ENCODE measurements around the gene RAD51. TPM values are rescaled to one million over a fixed set of nuclear protein-coding genes. Genes with fewer than 3 reads are reported as not detected.

Gene RAD51
- total and polyA plus RNA-seq, 2 donors (not counting 3 experiments of a cell fraction or from before 2014, with no cell fraction given): 11.1 to 30.9 TPM

DNA sequence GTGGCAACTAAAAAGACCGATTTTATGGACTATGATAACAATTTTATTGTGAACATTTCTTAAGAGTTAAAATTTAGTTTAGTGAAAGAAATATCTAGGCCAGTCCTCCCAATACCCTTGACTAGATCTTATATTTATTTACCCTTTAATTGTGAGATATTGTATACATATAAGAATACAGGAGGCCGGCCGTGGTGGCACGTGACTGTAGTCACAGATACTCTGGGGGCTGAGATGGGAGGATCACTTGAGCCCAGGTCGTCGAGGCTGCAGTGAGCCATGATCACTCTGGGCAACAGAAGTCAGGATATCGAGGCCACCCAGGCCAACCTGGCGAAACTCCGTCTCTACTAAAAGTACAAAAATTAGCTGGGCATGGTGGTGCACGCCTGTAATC lies 60.8 kb downstream of the RAD51 start:
- no TSS peak for BruUV-seq (replicated peaks)
- Histone ChIP-seq H3K36me3 (ENCODE audit: control insufficient read depth in 2 of 2, extremely low read depth in 1 of 2, insufficient read depth in 2 of 2, low read length in 2 of 2) (peaks cover 0 to 4% of the 10 kb centered on the region in 2 experiments), H3K9me3 (replicated peaks; ENCODE audit: control insufficient read depth, insufficient read depth, low read length) (no peaks in the 10 kb centered on the region), H3K9ac (replicated peaks; ENCODE audit: extremely low read depth, insufficient read depth, low read length) (peak overlapping the region; percentile 85), H2AFZ (ENCODE audit: low read depth, low read length) (no peak overlapping the region), H3K9me1 (replicated peaks; ENCODE audit: control insufficient read depth, extremely low read depth, insufficient read depth, low read length) (no peaks in the 10 kb centered on the region), H3K4me1 (ENCODE audit: control insufficient read depth, extremely low read depth, insufficient read depth, low read length) (peaks cover 8% of the 10 kb centered on the region), H3K4me3 (replicated peaks in 1 of 3; ENCODE audit: insufficient read depth in 1 of 3, low read depth in 1 of 3, low read length in 3 of 3) (peak overlapping the region; percentile 13 to 71 (median 59)), H3K79me2 (ENCODE audit: control insufficient read depth, insufficient read depth, low read length) (peaks cover 19% of the 10 kb centered on the region), H3K27me3 (ENCODE audit: control insufficient read depth in 2 of 2, insufficient read depth in 2 of 2, low read length in 2 of 2) (no peaks in the 10 kb centered on the region), H3K4me2 (ENCODE audit: insufficient read depth, low read length) (peak overlapping the region; percentile 71), H3K27ac (ENCODE audit: insufficient read depth, low read depth, low read length) (peak overlapping the region; percentile 71), H4K20me1 (replicated peaks; ENCODE audit: control insufficient read depth, extremely low read depth, insufficient read depth, low read length) (no peaks in the 10 kb centered on the region)
- dilution Hi-C loops (cut with MboI; ENCODE audit: extremely low pct_ligation_motif_present, low sequenced_read_pairs): no loop called here
- TF ChIP-seq MYC (IDR thresholded peaks at IDR 0.05; ENCODE audit: low read depth, low read length): no peak
- TF ChIP-seq, protein P1, sequence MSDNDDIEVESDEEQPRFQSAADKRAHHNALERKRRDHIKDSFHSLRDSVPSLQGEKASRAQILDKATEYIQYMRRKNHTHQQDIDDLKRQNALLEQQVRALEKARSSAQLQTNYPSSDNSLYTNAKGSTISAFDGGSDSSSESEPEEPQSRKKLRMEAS (IDR thresholded peaks at IDR 0.05; ENCODE audit: insufficient read depth, insufficient read length): no peak
- TF ChIP-seq POLR2AphosphoS5 (IDR thresholded peaks at IDR 0.05; ENCODE audit: insufficient read depth, low read depth, low read length): no peak
- POLR2A ChIA-PET: no interaction called here
- CTCF ChIA-PET: interaction anchor here (0.6 to 1.6 kb wide), 2 partner anchors 26 to 42 kb away, joined by 3 to 4 read pairs; no protein-coding TSS in a partner anchor
- DNase-seq (ENCODE audit: low read depth, low spot score) (no peak), FAIRE-seq (no peak)
- intact Hi-C loops (cut with micrococcal nuclease): loop anchor here (1.0 to 2.0 kb wide), 7 partner anchors 7 to 139 kb away; partner anchors contain the start of genes C15orf62, DNAJC17, RAD51 and VPS18

DNA sequence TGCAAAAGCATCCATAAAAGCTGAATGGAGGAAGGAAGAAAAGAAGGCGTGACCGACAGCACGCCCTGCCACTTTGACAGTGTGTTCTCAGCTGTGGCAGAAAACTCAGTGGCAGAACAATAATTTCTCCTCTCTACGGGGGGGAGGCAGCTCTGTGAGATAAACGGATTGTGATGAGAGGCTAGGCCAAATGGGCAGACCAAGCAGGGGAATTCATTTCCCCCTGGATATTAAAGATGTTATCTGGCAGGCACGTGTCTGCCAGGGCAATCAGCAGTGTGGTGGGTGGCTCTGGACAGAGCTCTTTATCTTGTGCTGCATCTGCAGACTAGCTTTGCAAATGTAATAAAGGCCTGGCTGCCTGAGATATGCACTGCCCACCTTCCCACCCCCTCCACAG lies 62.0 kb downstream of the RAD51 start:
- no peaks in the 10 kb centered on the region for H3K9me3 ChIP-seq (replicated peaks; ENCODE audit: control insufficient read depth, insufficient read depth, low read length)
- no peak overlapping the region for H3K27ac ChIP-seq (ENCODE audit: insufficient read depth, low read depth, low read length)
- H4K20me1 ChIP-seq (replicated peaks; ENCODE audit: control insufficient read depth, extremely low read depth, insufficient read depth, low read length): no peaks in the 10 kb centered on the region
- H3K9ac ChIP-seq (replicated peaks; ENCODE audit: extremely low read depth, insufficient read depth, low read length): no peak overlapping the region
- H3K9me1 ChIP-seq (replicated peaks; ENCODE audit: control insufficient read depth, extremely low read depth, insufficient read depth, low read length): no peaks in the 10 kb centered on the region
- peaks cover 19% of the 10 kb centered on the region for H3K79me2 ChIP-seq (ENCODE audit: control insufficient read depth, insufficient read depth, low read length)
- no peak overlapping the region for H3K4me3 ChIP-seq (replicated peaks in 1 of 3; ENCODE audit: insufficient read depth in 1 of 3, low read depth in 1 of 3, low read length in 3 of 3)
- CTCF ChIA-PET: interaction anchor here (0.6 to 2.4 kb wide), 5 partner anchors 9 to 30 kb away, joined by 3 to 8 read pairs (median 4); partner anchors contain the start of gene C15orf62
- intact Hi-C loops (cut with micrococcal nuclease) (no loop called here), dilution Hi-C loops (cut with MboI; ENCODE audit: extremely low pct_ligation_motif_present, low sequenced_read_pairs) (no loop called here)
- no peaks in the 10 kb centered on the region for H3K36me3 ChIP-seq (ENCODE audit: control insufficient read depth in 2 of 2, extremely low read depth in 1 of 2, insufficient read depth in 2 of 2, low read length in 2 of 2)
- TF ChIP-seq FOS (IDR thresholded peaks at IDR 0.05; ENCODE audit: borderline replicate concordance, insufficient read depth, low read length): no peak
- TF ChIP-seq EZH2 (IDR thresholded peaks at IDR 0.05; ENCODE audit: borderline replicate concordance, low read depth, low read length, severe bottlenecking): no peak
- TF ChIP-seq, protein P2, sequence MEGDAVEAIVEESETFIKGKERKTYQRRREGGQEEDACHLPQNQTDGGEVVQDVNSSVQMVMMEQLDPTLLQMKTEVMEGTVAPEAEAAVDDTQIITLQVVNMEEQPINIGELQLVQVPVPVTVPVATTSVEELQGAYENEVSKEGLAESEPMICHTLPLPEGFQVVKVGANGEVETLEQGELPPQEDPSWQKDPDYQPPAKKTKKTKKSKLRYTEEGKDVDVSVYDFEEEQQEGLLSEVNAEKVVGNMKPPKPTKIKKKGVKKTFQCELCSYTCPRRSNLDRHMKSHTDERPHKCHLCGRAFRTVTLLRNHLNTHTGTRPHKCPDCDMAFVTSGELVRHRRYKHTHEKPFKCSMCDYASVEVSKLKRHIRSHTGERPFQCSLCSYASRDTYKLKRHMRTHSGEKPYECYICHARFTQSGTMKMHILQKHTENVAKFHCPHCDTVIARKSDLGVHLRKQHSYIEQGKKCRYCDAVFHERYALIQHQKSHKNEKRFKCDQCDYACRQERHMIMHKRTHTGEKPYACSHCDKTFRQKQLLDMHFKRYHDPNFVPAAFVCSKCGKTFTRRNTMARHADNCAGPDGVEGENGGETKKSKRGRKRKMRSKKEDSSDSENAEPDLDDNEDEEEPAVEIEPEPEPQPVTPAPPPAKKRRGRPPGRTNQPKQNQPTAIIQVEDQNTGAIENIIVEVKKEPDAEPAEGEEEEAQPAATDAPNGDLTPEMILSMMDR (IDR thresholded peaks at IDR 0.05; ENCODE audit: extremely low read depth in 1 of 2, insufficient read depth in 1 of 2, low read depth in 1 of 2, low read length in 2 of 2): no peak
- TF ChIP-seq JUN (IDR thresholded peaks at IDR 0.05; ENCODE audit: borderline replicate concordance, insufficient read depth, insufficient read length, low read depth): no peak
- no peak for TF ChIP-seq POLR2A (IDR thresholded peaks at IDR 0.05; ENCODE audit: low read depth, low read length)
- no peak for TF ChIP-seq MYC (IDR thresholded peaks at IDR 0.05; ENCODE audit: low read depth, low read length)
- TF ChIP-seq, protein P1 (IDR thresholded peaks at IDR 0.05; ENCODE audit: insufficient read depth, insufficient read length): no peak
- TF ChIP-seq POLR2AphosphoS5 (IDR thresholded peaks at IDR 0.05; ENCODE audit: insufficient read depth, low read depth, low read length): no peak
- no peak for TF ChIP-seq GATA2 (IDR thresholded peaks at IDR 0.05; ENCODE audit: insufficient read depth, insufficient read length, low read depth, low read length)
- no TSS peak for BruUV-seq (replicated peaks)
- DNase-seq (ENCODE audit: low read depth, low spot score) (no peak), FAIRE-seq (no peak)
- peaks cover 8% of the 10 kb centered on the region for H3K4me1 ChIP-seq (ENCODE audit: control insufficient read depth, extremely low read depth, insufficient read depth, low read length)
- H2AFZ ChIP-seq (ENCODE audit: low read depth, low read length): peak overlapping the region; percentile 67
- H3K27me3 ChIP-seq (ENCODE audit: control insufficient read depth in 2 of 2, insufficient read depth in 2 of 2, low read length in 2 of 2): no peaks in the 10 kb centered on the region
- no peak overlapping the region for H3K4me2 ChIP-seq (ENCODE audit: insufficient read depth, low read length)
- POLR2A ChIA-PET: interaction anchor here (1.0 kb wide), 1 partner anchor 174 kb away, joined by 3 read pairs; no protein-coding TSS in a partner anchor
